Stimulated activated CD4-positive, alpha-beta T cell treated with anti-CD3 and anti-CD28 coated beads, Interleukin-15, amount 100 ng/mL, for 24 hours (primary cell): ENCODE results near the gene MYL4.
"Not testable (repeated sequence)": the region's sequence is repeated elsewhere in the genome, so short reads cannot be mapped to it uniquely, and the experiment has no call there.

Experiments used
- DNase-seq: peaks from one replicate; pipeline ENCODE4 v3.0.0-alpha.2; 2020

MYL4 gene

DNA sequence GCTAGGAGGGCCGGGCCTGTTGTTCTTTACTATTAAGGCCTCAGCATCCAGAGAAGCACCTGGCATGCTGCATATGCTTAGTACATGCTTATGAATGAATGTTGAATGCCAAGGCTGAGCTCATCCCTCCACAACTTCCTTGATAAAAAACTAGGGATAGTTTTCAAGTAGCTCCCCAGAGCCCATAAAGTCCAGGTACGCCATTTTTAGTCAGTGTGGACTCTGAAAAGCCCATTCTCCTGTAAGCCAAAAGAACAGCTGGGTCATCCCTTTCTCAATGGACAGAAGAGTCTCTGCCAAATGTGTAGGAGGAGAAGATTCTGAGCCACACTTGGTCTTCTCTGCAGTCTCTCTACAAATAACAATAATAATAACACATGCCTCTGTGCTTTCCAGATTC, 35.5 kb downstream of the MYL4 start:
- no peak for DNase-seq

DNA sequence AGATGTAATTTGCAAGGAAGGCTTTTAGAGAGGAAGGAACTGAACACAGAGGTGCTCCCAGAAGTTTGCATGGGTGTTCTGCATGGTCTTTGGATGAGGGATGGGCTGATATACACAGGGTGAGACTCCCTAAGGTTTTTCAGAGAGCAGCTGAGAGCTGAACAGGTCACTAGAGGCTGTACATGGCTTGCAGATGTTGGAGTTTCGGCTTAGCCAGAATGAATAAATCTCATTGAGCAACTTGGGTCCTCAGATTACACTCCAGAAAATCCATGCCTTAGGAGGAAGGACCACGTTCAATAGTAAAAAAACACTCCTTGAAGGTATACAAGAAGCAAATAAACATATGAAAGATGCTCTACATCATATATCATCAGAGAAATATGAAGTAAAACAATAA, 37.0 kb downstream of the MYL4 start:
- no peak for DNase-seq

DNA sequence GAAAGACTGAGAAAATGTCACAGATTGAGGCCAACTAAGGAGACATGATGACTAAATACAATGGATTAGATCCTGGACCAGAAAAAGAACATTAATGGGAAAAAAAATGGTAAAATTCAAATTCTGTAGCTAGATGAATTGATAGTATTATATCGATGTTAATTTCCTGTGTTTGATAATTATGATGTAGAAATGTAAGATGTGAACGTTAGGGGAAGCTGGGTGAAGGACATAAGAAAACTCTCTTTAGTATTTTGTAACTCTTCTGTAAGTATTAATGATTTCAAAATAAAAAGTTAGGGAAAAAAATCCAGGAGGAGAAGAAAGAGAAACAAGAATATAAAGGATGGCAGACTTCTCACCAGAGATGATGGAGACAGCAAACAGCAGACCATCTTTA, 41.7 kb downstream of the MYL4 start:
- DNase-seq: no peak

DNA sequence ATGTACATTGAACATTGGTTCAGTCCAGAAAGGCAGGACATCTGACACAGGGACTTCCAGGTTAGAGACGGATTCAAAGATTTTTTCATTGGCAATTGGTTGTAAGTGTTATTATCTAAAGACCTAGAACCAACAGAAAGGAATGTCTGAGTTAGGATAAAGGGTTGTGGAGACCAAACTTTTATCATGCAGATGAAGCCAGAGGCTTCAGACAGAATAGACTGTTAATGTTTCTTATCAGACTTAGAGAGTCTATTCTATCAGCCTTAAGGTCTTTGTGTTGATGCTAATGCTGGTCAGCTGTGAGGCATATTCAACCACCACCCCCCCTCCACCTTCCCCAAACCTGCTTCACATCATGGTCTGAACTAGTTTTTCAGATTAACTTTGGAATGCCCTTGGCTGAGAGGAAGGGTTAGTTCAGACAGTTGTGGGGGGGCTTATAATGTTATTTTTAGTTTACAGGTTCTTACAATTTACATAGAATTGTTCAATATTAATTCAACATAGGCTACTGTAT, 42.3 kb downstream of the MYL4 start:
- DNase-seq: no peak

DNA sequence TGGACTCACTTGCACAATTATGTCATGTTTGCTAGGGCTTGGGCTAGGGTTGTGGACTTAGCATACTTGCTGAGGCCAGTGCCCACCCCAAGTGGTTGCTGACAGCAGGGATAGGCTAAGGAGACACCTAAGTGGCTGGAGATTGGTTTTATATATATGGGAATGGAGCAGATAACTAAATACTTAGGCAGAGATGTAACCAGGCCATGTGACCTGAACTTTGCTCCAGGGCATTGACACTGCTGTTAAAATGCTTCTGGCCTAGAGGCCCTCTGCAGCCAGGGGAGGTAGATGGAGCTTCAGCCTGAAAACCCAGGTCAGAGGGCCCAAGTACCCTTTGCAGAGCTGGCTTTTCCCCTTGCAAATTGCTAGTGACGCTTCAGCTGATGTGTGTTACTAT, 43.1 kb downstream of the MYL4 start:
- DNase-seq: no peak

DNA sequence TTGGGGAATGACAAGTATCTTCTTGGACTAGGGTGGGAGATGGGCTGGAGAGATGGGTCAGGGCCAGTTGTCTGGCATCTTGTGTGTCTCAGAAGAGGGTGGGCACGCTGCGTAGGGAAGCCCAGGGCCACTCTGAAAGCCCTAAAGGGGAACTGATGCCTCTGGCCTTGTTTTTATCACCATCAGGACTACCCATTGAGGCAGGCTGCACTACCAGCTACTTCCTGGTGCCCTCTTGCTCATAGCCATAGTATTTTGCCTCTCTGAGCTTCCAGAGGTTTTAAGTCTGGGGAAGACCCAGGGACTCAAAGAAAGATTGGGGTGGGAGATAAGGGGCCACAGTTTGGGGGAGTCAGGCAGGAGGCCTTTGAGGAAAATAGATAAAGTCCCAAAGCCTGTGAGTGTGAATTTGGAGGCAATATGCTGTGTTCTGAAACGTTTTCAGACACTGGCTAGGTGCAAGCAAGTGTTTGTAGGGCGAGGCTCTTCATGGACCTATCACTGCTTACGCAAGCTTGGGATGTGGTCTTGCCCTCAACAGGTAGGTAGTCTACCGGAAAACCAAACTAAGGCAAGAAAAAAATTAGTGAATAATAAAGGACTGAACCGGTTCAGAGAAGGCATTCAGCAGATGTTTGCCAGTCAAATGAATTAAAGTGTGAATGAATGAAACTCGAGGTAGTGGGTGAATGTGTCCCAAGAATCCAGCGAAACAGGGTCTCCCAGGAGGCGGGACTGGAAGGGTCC, 43.8 kb downstream of the MYL4 start:
- no peak for DNase-seq

DNA sequence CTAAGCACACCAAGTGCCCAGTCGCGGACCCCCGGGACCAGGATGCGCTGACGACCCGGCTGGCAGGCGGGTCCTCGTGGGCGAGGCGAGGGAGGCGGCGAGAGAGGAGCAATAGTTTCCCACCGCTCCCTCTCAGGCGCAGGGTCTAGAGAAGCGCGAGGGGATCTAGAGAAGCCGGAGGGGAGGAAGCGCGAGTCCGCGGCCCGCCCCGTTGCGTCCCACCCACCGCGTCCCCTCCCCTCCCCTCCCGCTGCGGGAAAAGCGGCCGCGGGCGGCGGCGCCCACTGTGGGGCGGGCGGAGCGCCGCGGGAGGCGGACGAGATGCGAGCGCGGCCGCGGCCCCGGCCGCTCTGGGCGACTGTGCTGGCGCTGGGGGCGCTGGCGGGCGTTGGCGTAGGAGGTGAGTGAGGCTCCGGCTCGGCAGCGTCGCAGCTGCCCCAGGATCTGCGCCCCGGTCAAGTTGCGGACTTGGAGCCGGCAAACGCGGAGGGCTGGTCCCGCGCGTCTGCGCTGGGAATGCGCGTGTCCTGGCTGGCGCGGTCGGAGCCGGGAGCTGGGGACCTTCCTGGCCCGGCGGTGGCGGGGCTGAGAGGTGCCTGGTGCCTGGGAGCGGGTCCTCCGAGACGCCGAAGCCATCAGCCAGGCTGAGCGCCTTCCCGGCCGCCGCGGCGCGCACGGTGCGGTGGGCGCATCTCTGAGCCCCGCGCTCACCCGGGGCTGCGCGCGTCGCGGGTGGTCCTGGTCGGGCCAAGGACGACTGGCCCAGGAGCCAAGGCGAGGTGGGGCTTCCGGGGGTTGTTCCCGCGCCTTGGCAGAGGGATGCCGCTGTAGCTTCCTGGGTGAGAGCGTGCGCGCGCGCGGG, 44.6 kb downstream of the MYL4 start, which contains the start of gene ITGB3:
Gene ITGB3, plus strand, starts transcription at position 287 of the 862 bp plus-strand sequence. Its CDS starts 35 bp downstream, at position 322.
- peak; percentile 79 for DNase-seq

DNA sequence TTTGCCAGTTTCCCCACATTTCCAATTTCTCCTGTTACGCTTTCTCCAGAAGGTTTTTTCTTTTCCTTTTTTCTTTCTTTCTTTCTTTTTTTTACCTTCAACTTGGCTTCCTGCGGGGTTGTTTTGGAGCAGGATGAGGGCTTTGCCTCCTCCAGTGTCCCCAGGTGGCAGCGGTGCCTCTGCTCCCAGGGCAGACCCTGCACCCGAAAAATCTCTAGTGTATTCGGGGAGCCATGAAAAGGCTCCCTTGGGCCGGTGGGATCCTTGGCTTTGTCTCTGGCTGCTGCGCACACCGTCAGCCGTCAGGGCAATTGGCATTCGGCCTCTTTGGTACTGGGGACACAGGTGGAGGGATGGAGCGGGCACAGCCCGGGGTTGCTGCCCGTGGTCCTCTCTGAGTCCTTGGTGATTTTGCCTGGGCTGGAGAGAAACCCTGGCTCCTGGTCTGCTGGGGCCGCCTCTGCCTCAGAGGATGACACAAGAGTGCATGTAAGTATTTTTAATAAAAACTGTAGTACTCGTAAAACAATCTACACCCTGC, 45.3 kb downstream of the MYL4 start:
- peak; percentile 6 for DNase-seq

DNA sequence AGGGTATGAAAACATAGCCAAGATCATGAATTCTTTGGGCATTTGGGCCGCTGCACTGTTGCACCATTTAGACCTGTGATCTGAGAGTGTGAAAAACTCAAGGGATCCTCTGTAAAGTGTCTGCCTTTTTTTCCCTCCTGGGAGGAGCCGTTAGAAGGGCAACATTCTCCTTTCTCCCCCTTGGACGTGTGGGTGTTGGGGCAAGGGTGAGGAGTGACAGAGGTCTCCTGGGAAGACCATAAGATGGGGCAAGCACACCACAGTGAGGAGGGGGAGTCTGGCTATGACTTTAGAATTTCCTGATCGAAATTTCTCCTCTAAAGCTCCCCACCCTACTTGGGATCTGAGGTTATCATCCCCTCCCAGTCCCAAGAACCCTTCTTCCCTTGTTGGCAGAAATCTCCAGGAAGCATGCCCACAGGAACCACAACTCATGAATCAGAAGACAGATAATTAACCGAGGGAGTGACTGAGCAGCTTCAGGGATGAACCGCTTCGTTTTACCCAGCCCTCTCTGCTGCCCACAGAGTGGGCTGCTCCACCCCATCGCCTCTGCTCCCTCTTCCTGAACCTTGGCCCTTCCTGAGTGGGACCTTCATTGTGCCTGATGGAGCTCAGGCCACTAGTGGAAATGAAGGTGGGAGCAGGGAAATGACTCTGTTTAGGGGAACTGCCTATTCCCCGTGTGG, 48.6 kb downstream of the MYL4 start:
- no peak for DNase-seq

DNA sequence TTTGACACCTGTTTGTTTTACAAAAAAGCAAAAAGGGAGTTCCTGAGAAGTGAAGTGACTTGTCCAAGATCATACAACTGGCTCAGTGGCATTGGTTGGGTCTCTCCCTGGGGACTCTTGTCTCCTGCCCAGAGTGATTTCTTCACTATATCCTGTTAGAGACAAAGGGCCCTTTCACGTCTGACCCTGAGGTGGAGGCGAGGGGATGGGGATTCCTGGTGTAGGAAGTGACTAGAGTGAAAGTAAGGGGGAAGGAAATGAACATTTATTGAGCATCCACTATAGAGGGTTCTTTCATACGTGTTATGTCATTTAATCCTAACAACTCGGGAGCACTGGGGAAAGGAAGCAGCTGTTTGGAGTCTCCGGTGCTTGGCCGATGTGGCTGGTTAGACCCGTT, 53.4 kb downstream of the MYL4 start:
- DNase-seq: no peak

DNA sequence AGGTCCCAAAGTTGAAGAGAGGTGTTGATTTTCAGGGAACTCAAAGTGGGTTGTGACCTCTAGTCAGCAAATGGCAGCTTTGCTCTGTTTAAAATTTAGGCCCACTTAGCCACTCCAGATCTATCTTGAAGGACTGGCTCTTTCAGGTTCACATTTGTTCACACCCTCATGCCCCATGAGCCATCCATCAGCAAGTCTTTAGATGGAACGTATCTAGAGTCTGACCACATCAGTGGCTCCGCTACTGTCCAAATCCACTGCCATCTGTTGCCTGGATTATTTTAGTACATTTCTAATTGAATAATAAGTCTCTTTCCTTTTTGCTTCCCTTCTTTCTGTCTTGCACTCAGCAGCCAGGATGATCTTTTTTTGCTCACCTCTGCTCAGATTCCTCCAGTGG, 55.0 kb downstream of the MYL4 start:
- no peak for DNase-seq

DNA sequence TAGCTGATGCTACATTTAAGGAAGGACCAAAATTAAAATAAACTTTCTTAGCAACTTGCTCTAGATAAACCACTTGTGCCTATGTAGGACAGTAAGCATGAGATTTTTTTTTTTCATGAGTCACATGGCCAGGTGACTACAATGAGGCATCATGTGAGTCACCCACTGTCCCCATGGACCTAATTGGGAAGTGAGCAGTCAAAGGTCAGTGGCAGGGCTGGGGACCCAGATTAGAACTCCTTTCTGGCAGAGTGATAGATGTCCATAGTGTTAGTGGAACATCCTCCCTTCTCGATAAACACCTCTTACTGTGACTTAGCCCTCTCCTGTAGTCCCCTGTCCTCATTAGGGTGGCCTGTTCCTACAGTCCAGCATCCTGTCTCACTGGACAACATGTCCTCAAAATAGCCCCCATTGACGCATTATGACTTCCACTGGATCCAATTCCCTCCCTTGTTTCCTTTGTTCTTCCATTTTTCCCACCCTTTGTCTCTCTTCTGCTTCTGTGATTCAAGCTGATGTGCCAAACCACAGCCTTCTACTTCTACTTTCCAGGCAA, 56.9 kb downstream of the MYL4 start:
- no peak for DNase-seq

DNA sequence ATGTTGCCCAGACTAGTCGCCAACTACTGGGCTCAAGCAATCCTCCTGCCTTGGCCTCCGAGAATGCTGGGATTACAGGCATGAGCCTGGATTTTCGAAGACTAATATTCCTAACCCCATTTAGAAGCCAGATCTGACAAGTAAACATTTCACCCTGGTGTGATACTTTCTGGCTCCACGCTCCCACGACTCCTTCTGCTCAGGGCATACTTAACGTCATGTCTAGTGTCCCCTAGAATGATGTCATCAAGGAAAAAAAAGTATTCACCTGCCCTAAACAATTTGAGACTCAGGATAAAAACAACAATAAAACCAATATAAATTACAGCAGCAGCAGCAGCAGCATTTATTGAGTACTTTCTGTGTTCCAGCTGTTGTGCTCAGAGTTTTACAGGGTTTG, 57.6 kb downstream of the MYL4 start:
- no peak for DNase-seq

DNA sequence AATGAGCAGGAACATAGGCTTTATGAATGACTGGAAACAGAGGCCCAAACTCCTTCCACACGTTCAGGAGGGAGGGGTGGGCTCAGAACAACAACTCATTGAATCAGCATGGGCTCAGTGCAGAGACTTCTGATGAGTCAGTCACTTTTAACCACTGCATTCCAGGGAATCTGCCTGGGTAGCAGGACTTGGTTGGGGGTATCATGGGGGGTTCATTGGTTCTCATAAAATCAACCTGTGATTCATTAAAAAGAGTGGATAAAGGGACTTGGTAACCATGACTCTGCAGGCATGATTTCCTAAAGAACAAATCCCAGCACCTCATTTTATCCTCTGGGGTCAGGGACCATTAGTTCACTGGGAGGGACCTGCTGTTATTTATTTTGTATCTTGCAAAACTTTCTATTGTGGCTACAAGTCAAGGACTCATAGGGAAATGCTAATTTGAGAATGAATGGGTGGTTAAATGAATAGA, 58.2 kb downstream of the MYL4 start:
- DNase-seq: no peak

DNA sequence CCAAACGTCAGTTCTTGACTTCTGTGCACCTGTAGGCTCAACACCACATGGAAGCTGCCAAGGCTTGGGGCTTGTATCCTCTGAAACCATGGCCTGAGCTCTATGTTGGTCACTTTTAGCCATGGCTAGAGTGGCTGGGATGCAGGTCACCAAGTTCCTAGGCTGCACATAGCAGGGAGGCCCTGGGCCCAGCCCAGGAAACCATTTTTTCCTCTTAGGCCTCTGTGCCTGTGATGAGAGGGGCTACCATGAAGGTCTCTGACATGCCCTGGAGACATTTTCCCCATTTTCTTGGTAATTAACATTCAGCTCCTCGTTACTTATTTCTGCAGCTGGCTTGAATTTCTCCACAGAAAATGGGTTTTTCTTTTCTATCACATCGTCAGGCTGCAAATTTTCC, 59.8 kb downstream of the MYL4 start:
- DNase-seq: not testable (repeated sequence)

DNA sequence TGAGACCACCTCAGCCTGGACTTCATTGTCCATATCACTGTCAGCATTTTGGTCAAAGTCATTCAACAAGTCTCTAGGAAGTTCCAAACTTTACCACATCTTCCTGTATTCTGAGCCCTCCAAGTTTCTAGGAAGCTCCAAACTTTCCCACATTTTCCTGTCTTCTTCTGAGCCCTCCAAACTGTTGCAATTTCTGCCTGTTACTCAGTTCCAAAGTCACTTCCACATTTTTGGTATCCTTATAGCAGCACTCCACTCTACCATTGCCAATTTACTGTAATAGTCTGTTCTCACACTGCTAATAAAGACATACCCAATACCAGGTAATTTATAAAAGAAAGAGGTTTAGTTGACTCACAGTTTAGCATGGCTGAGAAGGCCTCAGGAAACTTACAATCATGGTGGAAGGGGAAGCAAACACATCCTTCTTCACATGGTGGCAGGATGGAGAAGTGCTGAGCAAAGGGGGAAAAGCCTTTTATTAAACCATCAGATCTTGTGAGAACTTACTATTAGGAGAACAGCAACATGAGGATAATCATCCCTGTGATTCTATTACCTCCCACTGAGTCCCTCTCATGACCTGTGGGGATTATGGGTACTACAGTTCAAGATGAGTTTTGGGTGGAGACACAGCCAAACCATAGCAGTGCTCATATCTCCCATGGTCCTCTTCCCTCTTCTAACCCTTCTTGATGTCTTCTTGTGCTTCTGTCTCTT, 60.6 kb downstream of the MYL4 start:
- DNase-seq: not testable (repeated sequence)

DNA sequence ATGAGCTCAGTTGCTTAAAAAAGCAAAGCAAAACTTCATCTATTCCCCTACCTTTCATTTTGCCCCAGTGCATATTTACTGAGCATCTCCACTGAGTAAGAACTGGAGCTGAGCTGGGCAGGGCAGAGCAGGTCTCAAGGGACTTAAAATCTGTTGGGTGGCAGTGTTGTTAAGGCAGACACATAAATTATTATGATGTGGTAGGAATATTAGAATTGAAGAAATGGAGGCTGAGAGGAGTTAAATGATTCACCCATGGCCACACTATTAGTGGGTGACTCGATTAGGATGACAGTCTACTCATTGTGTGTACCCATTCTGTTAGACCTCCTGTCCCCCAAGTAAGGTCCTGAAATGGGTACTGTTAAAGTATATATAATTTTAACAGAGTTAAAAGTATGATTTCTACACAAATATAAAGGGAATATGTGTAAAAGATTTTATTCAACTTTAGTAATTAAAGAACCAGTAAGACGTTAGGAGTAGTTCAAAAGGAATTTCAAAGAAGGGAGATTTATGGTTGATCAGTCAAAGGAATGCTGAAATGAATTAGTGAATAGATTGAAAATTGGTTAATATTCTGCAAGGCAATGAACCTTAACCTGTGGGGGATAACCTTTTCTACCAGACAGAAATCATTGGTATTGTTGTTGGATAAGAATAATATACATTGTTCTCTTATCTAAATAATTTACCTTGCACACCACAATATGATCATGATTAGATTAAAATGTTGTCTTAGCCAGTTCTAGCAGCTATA, 62.0 kb downstream of the MYL4 start:
- DNase-seq: no peak

DNA sequence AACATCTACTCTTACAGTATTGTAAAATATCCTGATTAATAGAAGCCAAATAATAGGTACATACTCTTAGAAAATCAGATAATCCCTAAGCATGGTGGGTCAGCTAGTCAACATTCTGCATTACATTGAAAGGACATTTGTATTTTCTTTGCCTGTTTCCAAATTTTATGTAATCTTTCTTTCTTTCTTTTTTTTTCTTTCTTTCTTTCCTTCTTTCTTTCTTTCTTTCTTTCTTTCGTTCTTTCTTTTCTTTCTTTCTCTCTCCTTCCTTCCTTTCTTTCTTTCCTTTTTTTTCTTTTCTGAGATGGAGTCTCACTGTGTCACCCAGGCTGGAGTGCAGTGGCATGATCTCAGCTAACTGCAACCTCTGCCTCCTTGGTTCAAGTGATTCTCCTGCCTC, 63.3 kb downstream of the MYL4 start:
- DNase-seq: no peak

DNA sequence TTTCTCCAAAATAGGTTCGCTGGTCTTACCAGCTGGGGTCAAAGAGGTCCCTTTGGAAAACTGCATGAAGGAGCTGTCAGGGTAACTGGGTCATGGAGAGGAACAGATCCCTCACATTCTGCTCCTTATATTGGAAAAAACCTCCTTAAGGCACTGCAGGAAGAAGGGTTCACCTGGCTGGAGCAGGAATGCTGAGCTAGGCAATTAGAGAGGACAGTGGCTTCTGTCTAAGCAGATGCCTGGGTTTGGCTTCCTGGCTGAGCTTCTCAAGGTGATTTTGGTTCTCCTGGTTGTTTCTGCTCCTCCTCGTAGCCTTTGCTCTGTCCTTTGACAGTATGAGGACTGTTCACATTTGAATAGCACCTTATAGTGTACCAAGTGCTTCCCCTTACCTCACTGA, 64.1 kb downstream of the MYL4 start:
- DNase-seq: no peak
